Right ventricle myocardium inferior (tissue), 1 donor: Measurements from ENCODE around the gene HYAL2. TPM values are rescaled to one million over a fixed set of nuclear protein-coding genes. Genes with fewer than 3 reads are reported as not detected.
A peak's percentile ranks its signal among the peaks of the same experiment; 100 is the strongest.
"Not testable (repeated sequence)": the region's sequence is repeated elsewhere in the genome, so short reads cannot be mapped to it uniquely, and the experiment has no call there.

Source experiments
- ATAC-seq: fragments of 200-7000 bp; cut with Tn5 transposase; one replicate; pipeline ENCODE4 v1.9.1; 2020; ENCODE audit warnings: mild to moderate bottlenecking, moderate library complexity
- DNase-seq: peaks from one replicate; pipeline ENCODE4 v3.0.0; 2021; ENCODE audit errors: missing footprints
- intact Hi-C: fragments of 100-400 bp; cut with DNase I; formaldehyde crosslinking; loops from one replicate; pipeline ENCODE4 v1.11.0; 2022
- total RNA-seq: library from RNA; stranded (reverse); fragmentation: NEBNext Ultra II Directional; extraction: Animal tissue kit (Norgen Biotek cat#: 25700); gene quantifications from one replicate; pipeline ENCODE4 v1.2.1, GENCODE V29; 2021
- donor health status: DM: no; HTN: yes; CAD: no; lungs with severe emphysema.

HYAL2 gene
- total RNA-seq, 1 donor from 2014 or later, result 39.0 TPM

DNA sequence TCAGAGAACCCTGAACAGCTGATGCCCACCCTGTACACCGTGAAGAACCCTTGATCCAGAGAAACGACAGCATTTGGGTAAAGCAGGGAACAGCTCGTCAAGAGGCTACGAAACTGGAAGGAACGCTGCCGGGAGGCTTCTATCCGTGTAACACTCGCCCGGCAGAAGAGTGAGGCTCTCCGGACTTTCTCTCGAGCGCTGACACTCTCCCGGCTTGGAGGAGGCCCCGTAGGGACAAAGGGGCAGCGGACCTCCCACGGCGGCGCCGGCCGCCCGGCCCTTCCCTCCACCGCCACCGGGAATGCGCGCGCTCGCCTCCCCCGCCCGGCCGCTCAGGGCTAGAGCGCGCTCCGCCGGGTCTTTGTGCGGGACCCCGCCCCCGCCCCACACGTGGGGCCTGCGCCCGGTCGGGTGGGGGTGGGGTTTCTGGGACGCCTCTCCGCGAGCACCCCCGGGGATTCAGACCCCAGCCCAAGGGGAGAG, 1.7 kb downstream of the HYAL2 start:
- DNase-seq, result peak; percentile 91
- peak; percentile 73 for ATAC-seq

DNA sequence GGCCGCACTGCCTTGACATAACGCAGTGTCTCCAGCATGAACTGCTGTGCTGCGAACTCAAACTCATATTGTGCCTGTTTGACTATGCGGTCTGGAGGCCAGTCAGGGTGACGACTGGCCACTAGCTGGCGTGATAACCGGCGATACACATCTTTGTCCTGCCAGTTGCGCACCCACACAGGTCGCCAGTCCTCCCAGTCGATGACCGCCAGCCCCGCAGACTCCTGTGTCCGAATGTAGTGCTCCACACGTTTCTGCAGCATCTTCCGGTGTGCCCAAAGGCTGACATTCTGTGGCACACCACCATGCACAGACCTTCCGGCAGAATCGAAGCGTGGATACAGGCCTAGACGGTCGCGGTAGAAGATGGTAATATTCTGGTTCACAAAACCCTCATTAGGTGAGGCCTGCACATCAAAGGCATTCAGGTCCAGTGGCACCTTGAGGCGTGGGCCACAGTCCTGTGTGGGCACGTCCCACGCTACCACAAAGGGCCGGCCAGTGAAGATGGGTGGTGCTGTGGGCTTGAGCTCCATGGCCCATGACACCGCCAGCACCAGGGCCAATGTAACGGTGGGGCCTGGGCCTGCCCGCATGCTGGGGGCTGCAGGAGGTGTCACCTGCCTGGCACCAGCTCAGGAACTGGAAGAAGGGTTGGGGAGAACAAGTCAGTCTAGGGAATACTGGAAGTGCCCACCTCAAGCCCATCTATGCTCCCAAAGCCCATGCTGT, 2.5 kb downstream of the HYAL2 start:
- DNase-seq (peak; percentile 18), ATAC-seq (no peak)
- intact Hi-C loops, result no loop called here

More for the DNA sequence above, 1.7 kb downstream of the HYAL2 start:
- intact Hi-C loops, result loop anchor here (1.0 kb wide), 2 partner anchors 18 to 22 kb away; partner anchors contain the start of genes HYAL1, HYAL3 and NAA80

DNA sequence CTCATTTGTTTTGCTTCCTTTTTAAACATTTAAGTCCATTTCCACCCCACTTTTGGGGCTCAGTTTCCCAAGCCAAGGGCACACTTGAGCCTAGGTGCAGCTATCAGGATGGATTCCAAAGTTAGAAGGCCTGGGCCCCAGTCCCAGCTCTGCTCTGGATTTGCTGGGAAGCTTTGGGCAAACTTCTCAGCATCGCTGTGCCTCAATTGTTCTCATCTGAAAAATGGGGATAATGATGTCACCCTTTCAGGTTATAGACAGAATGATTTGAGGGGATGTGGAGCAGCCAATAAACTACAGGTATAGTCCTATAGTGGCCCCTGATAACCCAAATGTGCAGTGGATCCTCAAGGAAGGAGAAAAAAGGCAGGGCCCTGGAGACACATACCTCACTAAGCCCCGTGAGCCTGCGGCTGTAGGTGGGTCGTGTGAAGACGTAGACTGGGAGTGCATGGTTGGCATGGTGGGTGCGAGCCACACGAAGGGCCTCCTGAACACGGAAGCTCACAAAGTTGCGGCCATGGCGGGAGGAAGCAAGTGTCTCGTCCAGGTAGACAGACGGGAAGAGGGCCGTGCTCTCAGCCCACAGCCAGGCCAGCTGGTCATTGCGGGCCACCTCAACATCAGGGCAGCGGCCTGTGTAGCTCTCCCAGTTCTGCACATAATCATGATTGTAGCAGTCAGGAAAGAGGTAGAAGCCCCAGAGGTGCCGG, 3.2 kb downstream of the HYAL2 start:
- ATAC-seq (no peak), DNase-seq (peak; percentile 64)
- intact Hi-C loops, result no loop called here

DNA sequence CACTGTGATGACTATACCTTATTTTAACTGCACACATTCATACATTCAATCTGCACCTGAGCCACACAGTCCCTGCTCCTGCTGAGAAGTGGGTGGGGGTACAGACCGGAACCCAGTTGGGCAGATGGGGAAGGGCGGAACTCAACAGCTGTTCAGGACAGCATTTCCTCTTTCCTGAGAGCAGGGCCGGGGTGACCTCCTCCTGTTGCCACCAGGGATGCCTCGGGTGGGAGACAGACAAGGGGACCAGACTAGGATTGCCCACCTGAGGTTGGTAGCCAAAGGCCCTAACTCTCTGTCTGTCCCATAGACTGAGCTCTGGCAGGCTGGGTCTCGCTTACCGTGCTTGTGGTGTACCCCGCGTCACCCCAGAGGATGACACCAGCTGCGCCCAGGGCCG, 3.9 kb downstream of the HYAL2 start:
- ATAC-seq (no peak), DNase-seq (peak; percentile 71)
- intact Hi-C loops, result no loop called here

DNA sequence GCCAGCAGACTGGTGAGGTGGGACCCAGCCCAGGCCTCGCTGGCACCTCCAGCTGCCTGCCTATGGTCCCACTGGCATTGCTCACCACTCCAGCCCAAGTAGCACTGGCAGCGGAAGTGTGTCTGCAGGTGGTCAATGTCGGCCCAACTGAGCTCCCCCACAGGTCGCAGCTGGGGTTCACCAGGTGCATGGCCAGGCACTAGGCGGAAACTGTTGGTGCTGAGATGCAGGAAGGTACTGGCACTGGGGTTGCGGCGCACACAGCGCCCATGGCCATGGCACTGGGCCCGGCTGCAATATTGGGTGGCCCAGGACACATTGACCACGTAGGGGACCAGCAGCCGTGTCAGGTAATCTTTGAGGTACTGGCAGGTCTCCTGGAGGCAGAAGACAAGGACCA, 4.4 kb downstream of the HYAL2 start:
- DNase-seq, result peak; percentile 53
- ATAC-seq, result no peak
- intact Hi-C loops, result no loop called here

DNA sequence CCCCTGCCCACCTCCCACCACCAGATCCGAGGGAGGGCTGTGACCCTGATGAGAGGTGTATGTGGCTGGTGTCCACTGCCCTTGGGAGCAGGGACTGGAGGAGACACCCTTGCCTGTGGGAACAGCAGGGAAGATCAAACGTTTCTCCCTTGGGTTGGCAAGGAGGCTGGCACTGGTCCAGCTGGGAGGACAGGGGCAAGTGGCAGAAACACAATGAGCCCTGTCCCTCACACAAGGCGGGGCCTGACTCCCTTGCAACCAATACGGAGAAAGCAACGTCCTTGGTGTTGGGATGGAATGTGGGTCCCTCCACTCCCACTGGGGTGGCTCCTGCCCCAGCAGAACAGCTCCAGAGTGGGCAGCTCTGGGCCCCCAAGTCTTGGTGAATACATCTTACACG, 5.2 kb downstream of the HYAL2 start:
- intact Hi-C loops, result no loop called here
- ATAC-seq (no peak), DNase-seq (peak; percentile 75)

DNA sequence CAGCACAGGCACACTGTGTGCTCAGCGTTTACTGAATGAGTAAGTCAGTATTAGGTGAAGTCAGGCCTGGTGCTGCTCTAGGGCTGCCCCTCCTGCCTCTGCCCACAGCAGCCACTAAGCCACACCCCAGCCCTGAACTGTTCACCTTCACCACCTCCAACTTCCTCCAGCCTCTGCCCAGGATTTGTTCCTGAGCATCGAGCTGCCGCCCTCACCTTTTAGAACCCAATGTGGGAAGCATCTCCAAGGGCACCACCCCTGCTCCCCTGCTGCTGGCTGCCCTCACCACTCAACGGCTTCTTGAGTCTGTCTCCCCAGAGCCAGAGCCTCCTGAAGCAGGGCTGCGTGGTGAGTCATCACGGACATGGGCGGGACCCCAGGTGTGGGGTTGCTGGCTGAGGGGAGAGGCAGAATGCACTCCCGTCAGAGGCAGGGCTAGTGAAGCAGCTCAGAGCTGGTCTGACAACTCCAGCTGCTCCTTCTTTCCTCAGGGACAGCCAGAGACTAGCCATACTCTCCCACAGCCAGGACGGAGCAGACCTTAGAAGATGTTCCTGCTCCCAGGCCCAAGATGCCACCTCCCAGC, 5.8 kb downstream of the HYAL2 start:
- intact Hi-C loops, result no loop called here
- ATAC-seq, result no peak
- DNase-seq, result peak; percentile 40

DNA sequence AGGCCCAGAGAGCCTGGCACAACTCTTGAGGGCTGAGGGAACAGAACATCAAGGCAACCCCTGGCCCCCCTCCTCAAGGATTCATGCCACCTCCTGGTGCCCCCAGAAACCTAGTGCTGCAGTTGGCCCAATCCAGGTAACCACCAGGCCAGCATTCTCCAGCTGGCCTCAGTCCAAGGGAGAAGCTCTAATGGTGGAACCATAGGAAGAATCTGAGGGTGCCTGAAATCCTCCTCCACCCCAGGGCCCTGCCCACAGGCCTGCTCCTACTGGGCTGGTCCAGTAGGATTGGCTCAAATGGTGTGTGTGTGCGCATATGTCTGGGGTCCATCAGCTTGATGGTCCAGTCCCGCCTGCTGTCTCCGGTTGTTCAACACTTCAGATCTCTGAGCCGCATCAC, 7.7 kb downstream of the HYAL2 start:
- ATAC-seq (no peak), DNase-seq (peak; percentile 30)
- intact Hi-C loops, result no loop called here

DNA sequence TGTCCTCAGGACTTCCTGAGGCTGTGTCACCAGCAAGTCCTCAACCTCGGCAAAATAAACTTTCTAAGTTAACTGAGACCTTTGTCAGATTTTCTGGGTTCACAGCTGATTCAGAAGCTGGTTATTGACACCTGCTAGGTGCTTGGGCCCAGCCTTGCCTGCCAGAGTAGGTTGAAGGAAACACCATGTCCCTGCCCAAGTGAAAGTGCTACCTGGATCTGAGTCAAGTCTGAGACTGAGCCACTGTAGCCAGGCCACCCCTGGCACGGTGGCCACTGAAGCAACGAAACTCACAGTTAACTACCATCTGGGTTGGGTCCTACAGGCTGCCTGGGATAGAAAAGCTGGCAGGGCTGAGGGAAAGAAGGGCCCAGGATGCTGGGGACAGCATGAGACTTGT, 8.2 kb downstream of the HYAL2 start:
- intact Hi-C loops, result no loop called here
- peak; percentile 29 for ATAC-seq

DNA sequence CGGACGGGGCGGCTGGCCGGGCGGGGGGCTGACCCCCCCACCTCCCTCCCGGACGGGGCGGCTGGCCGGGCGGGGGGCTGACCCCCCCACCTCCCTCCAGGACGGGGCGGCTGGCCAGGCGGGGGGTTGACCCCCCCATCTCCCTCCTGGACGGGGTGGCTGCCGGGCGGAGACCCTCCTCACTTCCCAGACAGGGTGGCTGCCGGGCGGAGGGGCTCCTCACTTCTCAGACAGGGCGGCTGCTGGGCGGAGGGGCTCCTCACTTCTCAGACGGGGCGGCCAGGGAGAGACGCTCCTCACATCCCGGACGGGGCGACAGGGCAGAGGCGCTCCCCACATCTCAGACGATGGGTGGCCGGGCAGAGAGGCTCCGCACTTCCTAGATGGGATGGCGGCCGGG, 10.5 kb downstream of the HYAL2 start:
- ATAC-seq, intact Hi-C loops: not testable (repeated sequence)
- peak; percentile 23 for DNase-seq

More for the DNA sequence above, 8.2 kb downstream of the HYAL2 start:
- peak; percentile 58 for DNase-seq

DNA sequence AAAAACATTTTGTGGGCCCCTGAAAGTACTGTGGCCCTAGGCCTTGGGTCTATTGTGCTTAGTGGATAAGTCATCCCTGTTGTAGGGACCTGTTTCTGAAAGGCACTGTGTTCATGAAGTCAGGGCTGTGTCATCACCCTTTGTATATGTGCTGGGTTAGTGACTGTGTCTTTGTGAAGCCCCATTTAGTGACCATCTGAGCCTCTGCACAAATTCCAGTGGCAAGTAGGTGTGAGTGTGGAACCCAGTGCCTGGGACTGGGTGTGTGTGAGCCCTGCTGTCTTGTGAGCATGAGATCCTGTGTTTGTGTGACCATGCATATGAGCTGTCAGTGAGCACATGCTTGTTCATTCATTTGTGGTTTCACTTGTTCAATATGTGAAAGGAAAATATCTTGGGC, 17.9 kb downstream of the HYAL2 start:
- no peak for ATAC-seq
- no peak for DNase-seq
- intact Hi-C loops, result no loop called here

DNA sequence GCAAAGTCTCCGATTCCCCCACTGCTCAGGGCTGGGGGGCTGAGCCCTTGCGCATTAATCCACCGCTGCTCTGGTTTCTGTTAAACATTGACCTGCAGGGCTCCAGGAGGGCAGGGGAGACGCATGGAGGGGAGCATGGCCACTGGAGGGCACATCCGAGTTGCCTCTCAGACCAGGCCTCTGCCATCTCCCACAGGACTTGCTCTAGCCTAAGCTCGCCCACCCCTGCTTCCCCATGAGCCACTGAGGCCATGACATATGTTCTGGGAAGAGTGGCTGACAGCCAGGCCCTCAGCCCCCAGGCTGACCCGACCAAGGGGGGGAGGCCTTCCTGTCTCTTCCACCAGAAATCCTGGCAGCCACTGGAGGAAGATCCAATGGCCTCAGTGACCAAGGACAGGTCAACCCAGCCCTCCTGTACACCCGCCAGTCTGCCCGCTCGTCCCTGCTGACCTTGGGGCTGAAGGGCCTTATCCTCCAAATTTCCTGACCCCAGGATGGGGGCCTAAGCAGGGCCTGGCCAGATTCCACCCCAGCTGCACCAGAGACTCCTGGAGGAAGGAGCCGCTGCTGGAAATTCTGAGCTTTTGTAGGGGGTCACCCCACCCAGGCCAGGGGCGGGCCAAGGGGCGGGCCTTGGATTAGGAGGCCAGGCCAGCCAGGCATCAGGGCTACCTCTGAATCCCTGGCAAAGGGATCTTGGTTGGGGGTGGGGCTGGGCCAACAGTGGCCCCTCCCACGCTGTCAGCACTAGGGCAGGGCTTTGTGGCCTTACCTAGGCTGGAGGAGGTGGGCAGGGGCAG, 19.3 kb downstream of the HYAL2 start, which contains the start of gene HYAL1:
Gene HYAL1, minus strand, starts transcription at position 562 of the 803 bp plus-strand sequence. CDS start 618 bp downstream, outside the sequence.
- DNase-seq, result peak; percentile 90
- peak; percentile 40 for ATAC-seq
- intact Hi-C loops, result loop anchor here (1.0 kb wide), 1 partner anchor 18 kb away; no protein-coding TSS in a partner anchor

DNA sequence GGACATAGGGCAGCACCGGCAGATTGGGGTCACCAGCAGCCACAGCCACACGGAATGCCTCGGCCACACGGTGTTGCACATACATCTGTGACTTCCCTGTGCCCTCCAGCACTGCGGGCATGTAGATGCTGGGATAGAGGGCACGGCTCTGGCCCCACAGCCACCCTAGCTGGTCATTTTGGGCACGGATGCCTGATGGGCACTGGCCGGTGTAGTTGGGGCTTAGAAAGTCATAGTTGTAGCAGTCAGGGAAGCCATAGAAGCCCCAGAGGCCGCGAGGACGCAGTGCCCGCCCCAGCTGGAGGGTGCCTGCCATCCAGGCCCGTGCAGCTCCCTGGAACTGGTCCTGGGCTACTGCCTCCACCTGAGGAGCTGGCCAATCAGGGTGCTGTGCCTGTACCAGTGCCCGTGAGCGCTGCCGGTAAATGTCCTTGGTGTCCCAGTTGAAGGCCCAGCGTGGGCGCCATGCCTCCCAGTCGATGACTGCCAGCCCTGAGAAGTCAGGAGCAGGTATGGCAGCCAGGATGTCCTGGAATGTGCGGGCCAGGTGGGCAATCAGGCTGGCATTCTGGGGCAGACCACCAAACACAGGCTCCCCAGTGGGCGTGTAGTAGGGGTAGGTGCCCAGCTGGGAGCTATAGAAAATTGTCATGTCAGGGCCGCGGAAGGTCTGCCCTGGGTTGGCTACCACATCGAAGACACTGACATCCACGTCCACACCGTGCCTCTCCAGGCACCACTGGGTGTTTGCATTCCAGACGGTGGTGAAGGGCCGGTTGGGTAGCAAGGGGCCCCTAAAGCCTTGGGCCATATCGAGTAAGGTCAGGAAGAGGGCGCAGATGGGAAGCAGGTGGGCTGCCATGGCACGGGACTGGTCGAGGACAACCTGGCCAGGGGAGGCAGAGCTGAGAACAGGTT, 20.2 kb downstream of the HYAL2 start:
- ATAC-seq (no peak), DNase-seq (no peak)
- intact Hi-C loops, result loop anchor here (1.0 kb wide), 1 partner anchor 19 kb away; no protein-coding TSS in a partner anchor

DNA sequence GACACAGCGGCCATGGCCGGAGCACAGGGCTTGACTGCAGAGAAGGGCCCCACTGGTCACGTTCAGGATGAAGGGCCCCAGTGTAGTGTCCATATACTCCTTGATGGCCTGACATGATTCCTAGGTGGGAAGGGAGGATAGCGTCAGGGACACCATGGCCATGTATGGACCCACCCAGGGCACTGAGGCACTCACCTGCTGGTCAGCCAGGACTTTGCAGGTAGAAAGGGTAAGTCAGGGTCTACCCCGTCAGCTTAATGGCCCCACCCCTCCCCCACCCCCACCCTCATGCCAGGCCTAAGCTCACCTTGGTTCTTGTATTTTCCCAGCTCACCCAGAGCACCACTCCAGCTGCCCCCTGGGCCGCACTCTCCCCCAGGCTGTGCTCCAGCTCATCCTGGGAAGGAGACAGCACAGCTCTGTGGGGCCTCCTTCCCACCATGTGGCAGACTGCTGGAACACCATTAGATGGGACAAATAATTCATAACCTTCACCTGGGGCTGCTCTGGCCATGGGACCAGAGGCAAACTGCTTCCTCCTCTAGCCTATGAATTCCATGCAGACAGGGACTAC, 21.8 kb downstream of the HYAL2 start:
- DNase-seq (no peak), ATAC-seq (no peak)
- intact Hi-C loops, result no loop called here

DNA sequence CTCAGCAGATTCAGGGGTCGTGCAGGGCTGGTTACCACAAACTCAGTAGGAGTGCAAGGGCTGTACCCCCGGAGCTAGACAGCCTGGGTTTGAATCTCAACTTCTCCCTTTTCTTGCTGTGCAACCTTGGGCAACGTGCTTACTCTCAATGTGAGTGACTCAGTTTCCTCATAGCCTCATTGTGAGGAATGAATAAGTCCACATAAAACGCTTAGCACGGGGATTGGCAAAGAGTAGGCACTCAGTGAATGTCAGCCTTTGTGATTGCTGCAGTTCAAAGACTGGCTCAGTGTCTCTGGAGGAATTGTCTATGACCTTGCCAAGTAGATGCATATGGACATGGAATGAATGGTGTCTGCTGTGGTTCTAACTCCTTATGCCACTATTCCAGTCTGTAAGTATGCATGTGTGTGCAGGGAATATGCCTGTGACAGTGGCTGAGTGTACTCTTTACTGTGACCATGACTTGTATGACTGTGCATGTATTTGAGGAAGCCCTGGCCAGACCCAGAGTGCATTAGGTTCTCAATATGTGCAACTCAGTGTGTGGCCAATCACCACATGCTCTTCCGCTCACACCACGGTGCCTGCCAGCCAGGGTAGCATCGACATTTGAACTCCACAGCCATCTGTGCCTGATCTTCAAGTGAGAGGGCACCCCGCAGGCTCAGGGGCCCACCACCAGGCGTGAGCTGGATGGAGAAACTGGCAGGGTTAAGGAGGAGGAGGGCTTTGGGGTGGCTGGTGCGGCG, 22.4 kb downstream of the HYAL2 start:
- ATAC-seq (peak; percentile 3), DNase-seq (no peak)
- intact Hi-C loops, result loop anchor here (1.0 kb wide), 1 partner anchor 21 kb away; no protein-coding TSS in a partner anchor

DNA sequence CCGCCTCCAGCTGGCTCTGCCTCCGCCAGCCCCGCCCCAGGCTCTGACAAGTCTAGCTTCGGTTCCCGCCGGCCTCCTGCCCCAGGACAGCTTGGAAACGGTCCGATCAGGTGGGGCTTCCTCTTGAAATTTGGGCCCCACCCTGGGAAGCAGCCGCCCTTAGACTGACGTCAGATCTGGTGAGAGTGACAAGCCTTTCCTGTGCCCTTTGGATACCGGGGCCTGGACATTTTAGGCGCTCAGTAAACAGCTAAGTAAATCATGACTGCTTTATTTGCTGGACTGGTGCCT, 23.0 kb downstream of the HYAL2 start:
- DNase-seq (no peak), ATAC-seq (no peak)
- intact Hi-C loops, result loop anchor here (1.0 kb wide), 1 partner anchor 22 kb away; no protein-coding TSS in a partner anchor
